Measurements from ENCODE around the gene FASN.

The FASN gene

GRCh38 chr17:82061047-82061925 is 36.8 kb downstream of the FASN start:
- no peak for TF ChIP-seq CTCF (conservative IDR thresholded peaks at IDR 0.05; ENCODE audit: low read depth, low read length)
- no peak overlapping the region for H3K4me3 ChIP-seq (ENCODE audit: low read depth, low read length)
- no peak for DNase-seq (ENCODE audit: low read depth)

- DNase-seq (ENCODE audit: low read depth), result no peak
- TF ChIP-seq CTCF (conservative IDR thresholded peaks at IDR 0.05; ENCODE audit: low read depth, low read length), result no peak
- H3K4me3 ChIP-seq (ENCODE audit: low read depth, low read length), result no peak overlapping the region
Observed at GRCh38 chr17:82060614-82061013, 37.4 kb downstream of the FASN start.

- no peak for DNase-seq (ENCODE audit: low read depth)
- no peak for TF ChIP-seq CTCF (conservative IDR thresholded peaks at IDR 0.05; ENCODE audit: low read depth, low read length)
- no peak overlapping the region for H3K4me3 ChIP-seq (ENCODE audit: low read depth, low read length)
Observed at GRCh38 chr17:82060001-82060380, 38.0 kb downstream of the FASN start.

- DNase-seq (ENCODE audit: low read depth), result no peak
- H3K4me3 ChIP-seq (ENCODE audit: low read depth, low read length), result no peak overlapping the region
- no peak for TF ChIP-seq CTCF (conservative IDR thresholded peaks at IDR 0.05; ENCODE audit: low read depth, low read length)
Observed at GRCh38 chr17:82059272-82060000, 38.6 kb downstream of the FASN start.

- DNase-seq (ENCODE audit: low read depth), result no peak
- TF ChIP-seq CTCF (conservative IDR thresholded peaks at IDR 0.05; ENCODE audit: low read depth, low read length), result no peak
- H3K4me3 ChIP-seq (ENCODE audit: low read depth, low read length), result no peak overlapping the region
Observed at GRCh38 chr17:82058855-82059249, 39.2 kb downstream of the FASN start.

- TF ChIP-seq CTCF (conservative IDR thresholded peaks at IDR 0.05; ENCODE audit: low read depth, low read length), result no peak
- H3K4me3 ChIP-seq (ENCODE audit: low read depth, low read length), result no peak overlapping the region
- DNase-seq (ENCODE audit: low read depth), result no peak
Observed at GRCh38 chr17:82058230-82058854, 39.7 kb downstream of the FASN start.
